NB4 (cell line): ENCODE data around the gene ZNF57.
"Not testable (repeated sequence)": the region's sequence is repeated elsewhere in the genome, so short reads cannot be mapped to it uniquely, and the experiment has no call there.

Experiments used
- DNase-seq: peaks from one replicate; pipeline ENCODE4 v3.0.0; 2010; ENCODE audit warnings: low read depth
- H3K4me3 ChIP-seq: one replicate; pipeline ENCODE4 v1.5.1; 2011; ENCODE audit warnings: mild to moderate bottlenecking, low read depth, low read length, moderate library complexity
- MYC ChIP-seq: IDR thresholded peaks from 2 replicates; pipeline ENCODE4 v1.6.1; 2011; ENCODE audit warnings: low read depth, low read length
- POLR2A ChIP-seq: IDR thresholded peaks from 2 replicates; pipeline ENCODE4 v1.6.1; 2011; ENCODE audit warnings: mild to moderate bottlenecking; ENCODE audit not compliant: insufficient read length; ENCODE audit errors: extremely low read depth
- TF ChIP-seq, protein P1 (sequence below): IDR thresholded peaks from one replicate; pipeline ENCODE4 v1.5.1; 2012; ENCODE audit warnings: low read depth, low read length
- TF ChIP-seq, protein P2 (sequence below): IDR thresholded peaks from 2 replicates; pipeline ENCODE4 v1.6.1; 2011; ENCODE audit warnings: low read depth, low read length

ZNF57 gene

GRCh38 chr19:2858864-2859263 lies 41.9 kb upstream of the ZNF57 start:
- H3K4me3 ChIP-seq, result no peak overlapping the region
- TF ChIP-seq MYC, result no peak
- TF ChIP-seq, protein P1, sequence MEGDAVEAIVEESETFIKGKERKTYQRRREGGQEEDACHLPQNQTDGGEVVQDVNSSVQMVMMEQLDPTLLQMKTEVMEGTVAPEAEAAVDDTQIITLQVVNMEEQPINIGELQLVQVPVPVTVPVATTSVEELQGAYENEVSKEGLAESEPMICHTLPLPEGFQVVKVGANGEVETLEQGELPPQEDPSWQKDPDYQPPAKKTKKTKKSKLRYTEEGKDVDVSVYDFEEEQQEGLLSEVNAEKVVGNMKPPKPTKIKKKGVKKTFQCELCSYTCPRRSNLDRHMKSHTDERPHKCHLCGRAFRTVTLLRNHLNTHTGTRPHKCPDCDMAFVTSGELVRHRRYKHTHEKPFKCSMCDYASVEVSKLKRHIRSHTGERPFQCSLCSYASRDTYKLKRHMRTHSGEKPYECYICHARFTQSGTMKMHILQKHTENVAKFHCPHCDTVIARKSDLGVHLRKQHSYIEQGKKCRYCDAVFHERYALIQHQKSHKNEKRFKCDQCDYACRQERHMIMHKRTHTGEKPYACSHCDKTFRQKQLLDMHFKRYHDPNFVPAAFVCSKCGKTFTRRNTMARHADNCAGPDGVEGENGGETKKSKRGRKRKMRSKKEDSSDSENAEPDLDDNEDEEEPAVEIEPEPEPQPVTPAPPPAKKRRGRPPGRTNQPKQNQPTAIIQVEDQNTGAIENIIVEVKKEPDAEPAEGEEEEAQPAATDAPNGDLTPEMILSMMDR, result no peak
- TF ChIP-seq POLR2A, result no peak
- TF ChIP-seq, protein P2, sequence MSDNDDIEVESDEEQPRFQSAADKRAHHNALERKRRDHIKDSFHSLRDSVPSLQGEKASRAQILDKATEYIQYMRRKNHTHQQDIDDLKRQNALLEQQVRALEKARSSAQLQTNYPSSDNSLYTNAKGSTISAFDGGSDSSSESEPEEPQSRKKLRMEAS, result no peak
- DNase-seq, result no peak

DNA sequence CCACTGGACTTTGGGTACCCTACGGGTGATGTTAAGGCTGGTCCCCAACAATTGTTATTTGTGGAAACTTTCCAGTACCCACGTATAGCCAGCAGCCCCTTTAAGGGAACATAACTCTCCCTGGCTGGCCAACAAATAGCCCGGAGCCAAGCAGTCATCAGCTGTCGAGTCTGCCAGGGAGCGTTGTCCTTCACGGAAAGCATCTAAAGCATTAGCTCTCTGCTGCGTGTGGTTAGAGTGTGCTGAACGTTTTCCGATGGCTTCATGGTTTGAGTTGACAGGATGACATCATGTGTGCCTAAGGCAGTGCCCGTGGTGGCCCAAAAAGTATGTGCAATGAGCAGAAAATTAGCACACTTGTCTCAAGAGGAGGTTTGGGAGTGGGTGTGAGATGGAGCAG lies 36.9 kb upstream of the ZNF57 start:
- H3K4me3 ChIP-seq, result no peak overlapping the region
- TF ChIP-seq, protein P1, result no peak
- TF ChIP-seq MYC (no peak), POLR2A (no peak)
- TF ChIP-seq, protein P2, result no peak
- no peak for DNase-seq

DNA sequence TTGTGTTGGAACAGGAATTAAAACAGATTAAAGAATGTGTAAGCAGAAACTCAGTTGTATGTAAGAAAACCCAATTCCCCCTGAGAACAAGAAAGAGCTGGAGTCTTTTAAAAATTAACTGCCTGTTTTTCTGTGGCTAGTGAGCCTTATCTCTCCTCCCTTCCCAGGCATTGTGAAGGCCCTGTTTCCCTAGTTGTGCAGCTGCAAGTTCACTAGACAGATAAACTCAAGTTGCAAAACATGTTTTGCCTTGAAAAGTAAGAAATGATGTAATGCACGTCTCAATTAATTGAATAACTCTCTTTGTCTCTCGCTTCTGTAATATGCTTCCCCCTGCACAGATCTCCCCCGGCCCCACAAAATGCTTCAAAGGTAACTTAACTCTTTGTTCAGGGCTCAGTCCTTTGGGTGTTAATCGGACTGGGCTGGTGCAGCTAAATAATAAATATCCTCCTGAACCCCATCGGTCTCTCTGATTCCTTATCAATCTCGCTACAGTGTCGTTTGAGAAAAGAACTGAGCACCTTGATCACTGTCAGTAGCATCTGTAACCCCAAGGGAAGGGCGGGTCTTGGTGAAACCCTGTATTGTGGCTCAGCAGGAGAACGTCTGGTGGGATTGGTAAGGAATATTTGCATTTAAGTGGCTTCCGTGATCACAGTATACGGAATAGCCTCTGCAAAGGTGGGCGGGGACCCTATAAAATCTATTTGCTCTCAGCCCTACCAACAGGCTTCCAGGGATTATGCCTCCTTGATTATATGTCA lies 35.2 kb upstream of the ZNF57 start:
- DNase-seq, result peak; percentile 54
- TF ChIP-seq MYC, result no peak
- no peak for TF ChIP-seq POLR2A
- no peak overlapping the region for H3K4me3 ChIP-seq

DNA sequence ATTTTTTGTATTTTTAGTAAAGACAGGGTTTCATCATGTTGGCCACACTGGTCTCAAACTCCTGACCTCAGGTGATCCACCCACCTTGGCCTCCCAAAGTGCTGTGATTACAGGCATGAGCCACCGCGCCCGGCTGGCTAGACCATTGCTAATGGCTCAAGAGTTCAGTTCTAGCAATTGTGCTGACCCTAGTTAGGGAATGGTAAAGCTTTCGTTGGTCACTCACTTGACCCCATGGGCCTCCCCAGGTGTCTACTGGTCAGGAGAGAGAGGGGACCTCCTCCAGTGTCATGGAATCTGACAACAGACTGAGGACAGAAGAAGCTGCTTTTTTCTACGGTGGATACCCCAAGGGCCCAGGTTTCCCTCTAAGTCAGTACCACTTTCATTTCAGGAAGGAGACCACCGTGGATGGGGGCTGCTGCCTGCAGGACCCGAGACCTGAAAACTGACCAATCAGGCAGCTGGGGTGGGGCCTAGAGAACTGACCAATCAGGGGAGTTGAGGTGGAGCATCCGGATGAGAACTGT lies 34.2 kb upstream of the ZNF57 start:
- H3K4me3 ChIP-seq, result no peak overlapping the region
- TF ChIP-seq, protein P2, result no peak
- TF ChIP-seq MYC (no peak), POLR2A (no peak)
- TF ChIP-seq, protein P1, result no peak
- DNase-seq, result no peak

- DNase-seq, result peak; percentile 11
- TF ChIP-seq MYC, result no peak
- no peak for TF ChIP-seq POLR2A
- TF ChIP-seq, protein P2, result no peak
- TF ChIP-seq, protein P1, result no peak
- H3K4me3 ChIP-seq, result no peak within 1 kb of the TSS
These were observed 33.4 kb upstream of the ZNF57 start, which contains the start of gene ZNF556 for GRCh38 chr19:2867025-2867991. Gene ZNF556, plus strand, starts transcription at chr19:2867335. Its CDS starts 87 bp downstream, at chr19:2867422.

DNA sequence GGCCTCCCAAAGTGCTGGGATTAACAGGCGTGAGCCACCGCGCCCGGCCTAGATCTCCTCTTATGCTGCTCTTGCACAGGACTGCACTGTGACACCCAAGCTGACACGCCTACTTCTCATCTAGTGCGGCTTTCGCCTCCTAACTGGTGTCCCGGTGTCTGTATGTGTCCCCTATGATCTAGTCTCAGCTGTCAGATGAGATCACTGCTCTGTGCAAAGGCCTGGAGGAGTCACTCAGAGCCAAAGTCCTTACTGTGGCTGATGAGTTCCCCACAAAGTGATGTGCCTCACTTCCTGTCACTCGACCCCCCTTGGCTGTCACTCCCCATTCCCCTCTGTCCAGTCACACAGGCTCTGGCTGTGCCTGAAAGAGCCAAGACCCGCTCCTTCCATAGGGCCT lies 31.1 kb upstream of the ZNF57 start:
- no peak overlapping the region for H3K4me3 ChIP-seq
- TF ChIP-seq, protein P2, result no peak
- TF ChIP-seq, protein P1, result no peak
- TF ChIP-seq POLR2A (no peak), MYC (no peak)
- DNase-seq, result peak; percentile 33

GRCh38 chr19:2872175-2872574 lies 28.6 kb upstream of the ZNF57 start:
- H3K4me3 ChIP-seq, result not testable (repeated sequence)
- peak; percentile 18 for DNase-seq
